IPS-NIHi7 (cell line): ENCODE results near the gene ANKRD53.
"Not testable (repeated sequence)": the region's sequence is repeated elsewhere in the genome, so short reads cannot be mapped to it uniquely, and the experiment has no call there.

Experiments used
- DNase-seq: peaks from one replicate; pipeline ENCODE4 v3.0.0; 2012; ENCODE audit warnings: mixed read lengths; ENCODE audit errors: extremely low spot score

Gene ANKRD53

GRCh38 chr2:71006323-71006722 is 27.9 kb downstream of the ANKRD53 start:
- DNase-seq = no peak

GRCh38 chr2:71006955-71007799 is 28.7 kb downstream of the ANKRD53 start:
- DNase-seq = no peak

- DNase-seq = no peak
Measured at GRCh38 chr2:71008342-71008741, 29.9 kb downstream of the ANKRD53 start.

- DNase-seq = not testable (repeated sequence)
Measured at GRCh38 chr2:71011786-71012185, 33.4 kb downstream of the ANKRD53 start.

- DNase-seq = no peak
Measured at GRCh38 chr2:71018625-71019024, 40.2 kb downstream of the ANKRD53 start.

- not testable (repeated sequence) for DNase-seq
Measured at GRCh38 chr2:71019989-71020388, 41.6 kb downstream of the ANKRD53 start.

- DNase-seq = not testable (repeated sequence)
Measured at GRCh38 chr2:71021394-71021793, 43.0 kb downstream of the ANKRD53 start.

GRCh38 chr2:71023553-71024243 is 45.3 kb downstream of the ANKRD53 start:
- not testable (repeated sequence) for DNase-seq
